NCI-H510A (cell line): ENCODE data around the gene RAD1.

Experiments used
- DNase-seq: peaks from one replicate; lab custom pipeline; 2025; lab: John Stamatoyannopoulos, UW

Gene RAD1

DNA sequence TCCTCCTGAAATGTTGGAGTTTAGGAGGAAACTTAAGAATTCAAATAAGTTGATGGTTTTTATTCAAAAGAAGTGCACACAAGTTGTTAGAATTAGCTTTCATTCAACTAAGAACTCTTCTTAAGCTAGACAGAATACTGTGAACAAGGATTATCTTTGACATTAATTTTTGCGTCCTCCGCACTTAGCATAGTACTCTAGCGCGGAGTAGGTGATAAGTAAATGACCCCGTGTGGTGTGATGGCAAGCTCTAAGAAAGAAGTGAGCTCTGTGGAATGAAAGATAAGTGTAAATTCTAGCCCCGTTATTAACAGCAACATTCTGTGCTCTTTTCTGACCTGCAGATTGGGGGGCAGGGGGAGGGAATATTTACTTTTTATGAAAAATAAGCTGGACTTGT, 1.2 kb upstream of the RAD1 start:
- no peak for DNase-seq

DNA sequence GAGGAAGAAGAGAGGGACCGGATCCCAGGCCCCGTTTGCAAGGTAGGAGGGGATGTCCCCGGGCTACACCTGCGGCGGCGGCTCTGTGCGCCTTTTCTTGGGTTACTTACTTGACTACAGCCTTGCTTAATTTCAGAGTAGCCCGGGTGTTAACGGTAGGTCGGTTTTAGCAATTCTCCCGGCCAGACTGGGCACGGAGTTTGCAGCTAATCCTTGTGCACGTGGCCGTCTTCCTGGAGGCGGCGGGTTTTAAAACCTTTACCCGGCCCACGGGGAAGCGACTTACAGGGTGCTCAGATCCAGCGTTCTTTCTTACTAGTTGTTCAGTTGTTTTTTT, 520 bp upstream of the RAD1 start:
- no peak for DNase-seq

DNA sequence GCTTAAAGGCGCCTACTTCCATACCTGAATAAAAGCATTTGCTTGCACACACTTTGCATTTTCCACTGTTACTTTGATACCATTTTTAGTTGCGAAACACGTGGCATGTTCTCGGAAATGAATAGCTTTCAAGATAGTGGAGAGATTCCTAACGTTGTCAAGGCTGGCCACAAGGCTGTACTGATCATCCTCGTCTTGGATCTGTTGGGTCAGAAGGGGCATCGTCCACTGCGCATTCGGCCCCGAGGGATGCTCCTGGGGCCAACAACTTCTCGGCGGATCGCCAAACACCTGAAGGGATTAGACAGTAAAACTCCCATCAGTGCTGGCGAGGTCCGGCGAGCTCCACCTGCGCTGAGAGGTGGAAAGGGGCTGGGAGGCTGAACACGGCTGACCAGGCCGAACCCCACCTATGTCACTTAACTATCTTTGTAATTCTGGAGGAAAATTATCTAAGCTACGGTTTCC, 599 bp downstream of the RAD1 start:
- DNase-seq = no peak

DNA sequence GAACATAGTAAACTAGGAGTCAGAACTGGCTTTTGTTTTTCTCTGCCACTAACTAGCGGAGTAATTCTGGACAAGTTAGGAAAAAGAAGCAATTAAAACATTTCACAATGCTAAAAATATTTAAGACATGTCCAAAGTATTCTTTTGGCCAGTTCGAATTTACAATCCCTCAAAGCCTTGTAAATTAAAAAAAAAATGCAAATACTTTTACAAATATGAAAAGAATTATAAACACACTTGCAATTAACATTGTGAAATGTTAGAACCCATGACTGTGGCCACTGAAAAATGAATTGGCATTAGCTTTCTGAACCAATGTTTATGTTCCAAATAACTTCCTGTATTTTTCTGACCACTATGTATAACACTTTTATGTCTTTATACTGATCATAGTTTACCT, 2.2 kb downstream of the RAD1 start:
- DNase-seq = no peak

DNA sequence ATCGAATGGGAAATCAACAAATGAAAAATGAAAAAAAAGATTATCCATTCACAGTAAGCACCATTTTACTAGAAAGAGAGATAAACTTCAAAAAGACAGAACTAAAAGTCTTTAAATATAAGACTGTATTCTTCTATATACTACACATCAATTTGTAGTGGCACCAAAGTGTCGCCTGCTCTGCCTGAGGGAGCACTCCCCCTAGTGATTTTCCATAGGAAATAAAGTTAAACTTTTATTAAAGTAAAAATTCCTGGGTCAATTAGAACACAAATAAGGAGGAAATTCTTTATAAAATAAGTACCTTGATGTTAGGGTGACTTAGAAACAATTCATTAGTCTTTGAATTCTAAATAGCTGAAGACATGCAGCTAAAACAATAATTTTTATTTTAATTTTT, 9.7 kb downstream of the RAD1 start:
- no peak for DNase-seq

DNA sequence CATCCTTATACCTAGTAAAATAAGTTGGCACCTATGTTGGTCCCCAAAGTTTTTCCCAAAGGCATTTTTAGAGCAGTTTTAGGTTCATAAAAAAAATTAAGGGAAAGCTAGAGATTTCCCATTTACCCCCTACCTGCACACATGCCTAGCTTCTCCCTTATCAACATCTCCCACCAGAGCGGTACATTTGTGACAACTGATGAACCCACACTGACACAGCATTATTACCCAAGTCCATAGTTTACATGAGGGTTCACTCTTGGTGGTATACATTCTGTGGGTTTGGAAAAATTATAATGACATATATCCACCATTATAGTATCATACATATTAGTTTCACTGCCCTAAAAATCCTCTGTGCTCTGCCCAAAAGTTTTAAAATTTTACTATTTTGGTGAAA, 12.0 kb downstream of the RAD1 start:
- no peak for DNase-seq

DNA sequence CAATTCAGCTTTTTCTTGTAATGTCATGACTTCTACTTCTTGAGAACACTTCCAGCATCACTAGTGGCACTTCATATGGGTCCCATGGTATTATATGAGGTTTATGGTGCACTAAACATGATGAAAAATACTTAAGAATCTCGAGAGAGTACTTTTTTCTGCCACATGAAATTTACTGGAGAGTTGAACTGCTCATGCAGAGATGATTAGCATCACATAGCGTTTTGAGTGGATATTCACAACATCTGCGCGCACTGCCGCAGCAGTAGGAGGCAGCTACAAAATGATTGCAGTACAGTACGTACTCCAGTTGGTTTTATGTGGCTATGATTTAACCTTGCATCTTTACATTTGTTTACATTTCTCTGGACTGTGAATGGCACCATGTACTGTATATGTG, 14.7 kb downstream of the RAD1 start:
- no peak for DNase-seq

DNA sequence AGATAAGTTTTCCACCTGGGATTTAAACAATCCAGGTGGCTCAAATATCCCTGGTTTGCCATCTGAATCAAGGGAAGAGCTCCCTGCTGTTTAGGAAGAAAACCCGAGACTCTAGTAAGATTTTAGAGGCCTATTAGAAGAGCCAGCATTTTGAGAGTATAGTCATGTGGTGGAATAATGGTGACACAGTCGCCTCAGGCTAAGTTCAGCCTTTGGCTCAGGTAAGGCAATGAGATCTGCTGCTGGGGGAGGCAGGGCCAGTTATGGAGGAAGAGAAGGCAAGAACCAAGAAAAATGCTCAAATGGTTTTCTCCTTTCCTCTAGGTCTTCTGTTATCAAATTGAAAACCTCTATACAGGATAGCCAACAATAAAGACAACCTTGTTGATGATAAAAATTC, 16.2 kb downstream of the RAD1 start:
- no peak for DNase-seq

DNA sequence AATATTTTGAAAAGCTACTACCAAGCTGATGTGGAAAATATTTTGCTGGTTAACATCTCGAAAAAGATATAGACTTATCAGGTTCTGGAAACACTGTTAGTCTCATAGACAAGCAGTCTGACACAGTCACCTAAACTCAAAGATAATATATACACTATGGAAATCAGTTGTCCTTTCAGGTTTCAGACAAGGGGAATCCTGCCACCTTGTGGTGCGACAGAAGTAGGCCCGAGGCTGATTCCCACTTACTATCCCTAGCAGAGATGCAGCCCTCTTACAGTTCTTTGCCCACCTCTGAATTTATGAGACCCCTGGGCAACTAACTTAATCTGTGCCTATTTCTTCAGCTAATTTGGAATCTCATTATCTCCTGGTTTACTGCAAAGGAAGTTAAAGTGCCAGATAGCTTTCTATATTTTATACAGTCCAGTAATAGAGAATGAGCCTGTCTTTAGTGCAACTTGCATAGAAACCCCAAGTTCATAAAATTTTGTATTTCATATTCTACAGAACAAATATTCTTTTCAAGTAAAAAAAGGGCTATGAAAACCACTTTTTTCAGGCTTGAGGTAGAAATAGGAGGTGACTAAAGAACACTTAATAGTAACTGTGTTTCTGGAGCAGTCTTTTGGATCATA, 16.9 kb downstream of the RAD1 start:
- peak; percentile 42 for DNase-seq

DNA sequence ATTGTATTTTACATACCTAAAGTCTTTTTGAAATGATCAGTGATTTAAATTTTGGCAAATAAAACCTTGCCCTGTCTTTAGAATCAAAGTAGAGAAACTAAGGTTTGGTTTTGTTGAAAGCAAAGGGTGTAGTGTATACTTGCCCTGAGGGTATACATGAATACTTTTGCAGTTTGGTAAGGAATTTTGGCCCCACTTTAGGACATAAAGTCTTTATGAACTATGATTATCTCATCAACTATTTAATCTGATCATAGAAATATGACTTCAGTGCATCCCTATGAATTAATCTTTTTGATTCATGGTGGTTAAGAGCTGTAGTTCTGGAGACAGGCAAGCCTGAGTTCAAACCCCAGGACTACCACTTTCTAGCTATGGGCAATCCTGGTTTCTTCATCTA, 17.7 kb downstream of the RAD1 start:
- no peak for DNase-seq

DNA sequence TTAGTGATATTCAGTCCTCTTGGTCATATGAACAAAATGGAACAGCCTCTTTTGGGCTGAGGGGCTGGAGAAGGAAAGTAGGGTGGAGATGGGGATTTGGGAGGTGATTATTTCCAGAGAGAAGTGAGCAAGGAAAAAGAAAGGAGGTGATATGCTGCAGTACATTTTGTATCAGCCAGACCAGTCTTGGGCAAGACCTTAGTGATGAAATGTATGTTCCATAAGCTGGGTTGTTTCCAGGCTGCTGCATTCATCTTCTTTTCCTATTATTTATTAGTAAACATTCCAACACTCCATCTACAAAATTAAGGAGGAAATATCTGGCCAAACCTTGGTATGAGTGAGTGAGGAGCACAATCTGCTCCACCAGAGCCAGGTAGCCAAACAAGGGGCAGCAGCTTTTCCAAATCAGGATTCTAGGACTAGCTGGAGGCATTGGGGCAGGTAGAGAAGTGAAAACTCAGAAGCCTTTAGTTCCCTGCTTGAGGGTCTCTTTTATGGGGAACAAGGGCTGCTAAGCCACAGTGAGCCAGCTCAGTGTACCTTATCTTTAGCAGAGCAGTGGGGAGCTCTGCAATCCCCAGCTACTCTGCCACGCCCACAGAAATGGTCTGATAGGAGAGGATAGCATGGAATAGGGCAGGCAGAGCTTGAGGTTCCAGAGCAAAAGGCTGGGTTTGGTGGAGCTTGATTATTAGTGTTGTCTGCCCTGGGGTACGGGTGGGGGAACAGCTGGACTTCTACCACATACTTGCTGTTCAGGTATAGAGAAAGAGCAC, 19.5 kb downstream of the RAD1 start:
- no peak for DNase-seq

DNA sequence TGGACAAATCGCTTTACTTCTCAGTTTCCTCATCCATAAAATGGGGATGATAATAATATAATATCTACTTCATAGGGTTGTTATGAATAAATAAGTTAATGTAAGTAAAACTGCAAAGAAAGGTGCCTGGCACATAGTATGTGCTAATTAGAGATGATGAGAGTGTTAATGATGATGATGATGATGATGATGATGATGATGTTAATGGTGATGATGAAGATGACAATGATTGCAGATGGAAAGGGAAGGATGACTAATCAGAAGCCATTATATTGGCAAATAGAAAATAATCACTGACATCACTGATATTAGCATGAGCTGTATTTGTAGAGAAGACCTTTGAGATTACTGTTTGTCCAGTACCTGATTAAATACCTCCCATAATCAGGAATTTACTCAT, 20.6 kb downstream of the RAD1 start:
- DNase-seq = no peak

DNA sequence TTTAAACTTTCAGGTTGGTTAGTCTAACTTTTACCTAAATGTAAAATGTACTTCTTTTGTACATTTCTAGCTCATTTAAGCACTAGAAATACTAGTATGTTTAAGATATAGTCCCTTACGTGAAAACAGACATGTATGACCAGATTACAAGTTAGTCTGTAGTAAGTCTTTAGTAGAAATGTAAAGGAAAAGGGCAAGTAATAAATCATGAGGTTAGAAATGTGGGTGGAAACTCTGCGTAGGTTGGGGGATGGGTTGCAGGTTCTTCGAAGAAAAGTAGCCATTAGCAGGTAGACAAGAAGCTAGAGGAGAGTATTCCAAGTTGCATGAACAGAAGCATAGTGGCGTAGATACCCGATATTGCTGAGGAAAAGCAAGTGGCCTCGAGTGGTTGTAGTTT, 22.9 kb downstream of the RAD1 start:
- no peak for DNase-seq

DNA sequence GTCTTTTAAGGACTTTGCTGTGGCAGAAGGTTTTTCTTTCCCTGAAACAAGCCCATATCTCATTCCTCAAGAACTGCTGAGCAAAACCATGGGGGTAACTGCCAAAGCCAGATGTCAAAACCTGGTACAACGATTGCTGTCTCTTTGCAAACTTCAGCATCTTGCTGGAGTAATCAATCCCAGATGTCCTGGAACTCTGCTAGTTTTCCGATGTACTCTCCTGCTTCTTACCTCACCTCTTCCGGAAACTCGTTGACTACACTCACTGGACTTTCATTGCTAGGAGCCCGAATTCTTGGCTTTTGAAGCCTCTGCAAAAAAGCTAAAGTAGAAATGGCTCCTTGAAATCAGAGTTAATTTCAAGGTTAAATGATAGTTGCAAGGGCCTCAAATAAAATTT, 23.3 kb downstream of the RAD1 start:
- no peak for DNase-seq

DNA sequence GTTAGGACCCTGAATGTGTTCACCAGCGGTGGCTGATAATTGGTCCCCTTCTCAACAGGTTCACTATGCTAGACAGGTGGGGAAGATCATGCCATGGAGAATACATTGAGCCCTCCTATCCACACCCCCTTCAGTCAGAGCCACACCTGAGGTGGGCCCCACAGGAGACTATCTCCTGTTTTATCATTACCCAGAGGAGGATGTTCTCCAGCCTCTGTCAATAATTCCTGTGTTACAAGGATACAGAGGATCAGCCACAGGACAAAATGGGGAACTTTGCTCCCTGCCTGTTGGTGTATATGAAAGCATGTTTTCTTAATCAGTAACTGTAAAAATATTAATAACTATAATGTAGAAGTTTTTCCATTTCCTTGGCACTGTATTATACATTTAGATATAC, 25.9 kb downstream of the RAD1 start:
- no peak for DNase-seq

DNA sequence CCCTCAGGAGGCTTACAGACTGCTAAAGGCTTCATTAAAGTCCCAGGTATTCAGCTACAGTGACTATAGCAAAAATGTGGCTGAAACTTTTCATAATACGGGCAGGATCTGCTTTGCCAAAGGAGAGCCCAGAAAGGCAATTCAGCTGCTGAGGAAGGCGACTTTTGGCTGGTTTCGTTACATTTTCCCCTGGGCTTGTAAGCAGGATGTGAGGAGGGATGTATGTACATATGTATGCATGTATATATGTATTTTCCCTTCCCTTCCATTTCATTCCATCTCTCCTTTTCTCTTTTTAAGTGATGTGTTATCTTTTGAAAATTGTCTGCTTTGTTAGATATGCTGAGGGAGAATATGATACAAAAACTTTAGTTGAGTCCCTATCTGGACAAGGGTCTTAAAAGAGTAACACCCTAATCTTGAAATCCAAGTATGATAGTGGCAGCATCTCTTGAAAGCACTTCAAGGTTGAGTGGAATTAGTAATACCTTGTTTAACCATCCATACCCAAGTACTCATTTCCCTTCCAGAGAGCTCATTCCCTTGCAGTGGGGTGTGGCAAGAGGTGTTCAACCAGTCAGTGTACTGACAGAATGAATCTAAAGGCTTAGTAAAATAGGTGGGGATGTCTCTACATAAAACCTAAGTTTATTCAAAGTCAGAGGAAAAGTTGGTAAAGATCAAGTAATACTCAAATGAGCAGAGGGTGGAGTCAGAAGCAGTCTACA, 28.7 kb downstream of the RAD1 start:
- DNase-seq = no peak

DNA sequence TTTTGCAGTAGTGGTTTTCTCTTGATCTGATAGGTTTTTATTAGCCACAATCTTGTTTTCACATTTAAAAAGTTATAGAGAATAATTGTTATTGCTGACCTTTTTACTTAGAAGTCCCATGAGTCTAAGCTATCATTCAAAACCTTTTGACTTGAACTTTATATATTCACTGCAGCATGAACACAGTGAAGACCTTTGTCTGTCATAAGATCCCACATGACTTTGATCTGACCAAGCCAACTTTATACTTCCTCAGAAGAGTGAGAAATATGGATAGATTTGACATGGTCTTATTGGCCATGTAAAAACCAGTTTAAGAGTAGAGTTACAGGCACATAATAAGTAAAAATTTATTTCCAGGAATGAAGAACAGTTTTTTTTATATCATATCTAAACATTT, 34.1 kb downstream of the RAD1 start:
- DNase-seq = no peak

DNA sequence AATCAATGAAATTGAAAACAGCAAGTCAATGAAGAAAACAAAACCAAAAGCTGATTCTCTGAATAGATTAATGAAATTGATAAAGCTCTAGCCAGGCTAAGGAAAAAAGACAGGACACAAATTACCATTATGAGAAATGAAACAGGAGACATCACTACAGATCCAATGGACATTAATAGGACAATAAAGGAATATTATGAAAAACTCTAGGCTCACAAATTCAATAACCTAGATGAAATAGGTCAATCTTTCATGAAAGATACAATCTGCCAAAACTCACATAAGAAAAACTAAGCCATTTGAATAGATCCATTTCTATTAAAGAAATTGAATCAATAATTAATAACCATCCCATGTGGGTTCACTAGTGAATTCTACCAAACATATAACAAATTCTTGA, 39.0 kb downstream of the RAD1 start:
- DNase-seq = no peak

DNA sequence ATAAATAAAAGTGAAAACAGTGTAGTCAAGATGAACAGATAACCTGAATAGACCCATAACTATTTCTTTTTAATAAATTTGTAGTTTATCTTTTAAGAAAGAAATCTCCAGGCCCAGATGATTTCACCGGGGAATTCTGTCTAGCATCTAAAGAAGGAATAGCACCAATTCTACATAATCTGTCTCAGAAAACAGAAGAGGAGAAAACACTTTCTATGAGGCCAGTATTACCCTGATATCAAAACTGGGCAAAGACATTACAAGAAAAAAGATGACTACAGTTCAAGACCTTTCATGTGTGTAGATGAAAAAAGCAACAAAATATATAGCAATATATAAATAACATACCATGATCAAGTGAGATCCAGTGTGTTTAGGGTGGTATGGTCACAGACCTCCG, 44.9 kb downstream of the RAD1 start:
- no peak for DNase-seq

DNA sequence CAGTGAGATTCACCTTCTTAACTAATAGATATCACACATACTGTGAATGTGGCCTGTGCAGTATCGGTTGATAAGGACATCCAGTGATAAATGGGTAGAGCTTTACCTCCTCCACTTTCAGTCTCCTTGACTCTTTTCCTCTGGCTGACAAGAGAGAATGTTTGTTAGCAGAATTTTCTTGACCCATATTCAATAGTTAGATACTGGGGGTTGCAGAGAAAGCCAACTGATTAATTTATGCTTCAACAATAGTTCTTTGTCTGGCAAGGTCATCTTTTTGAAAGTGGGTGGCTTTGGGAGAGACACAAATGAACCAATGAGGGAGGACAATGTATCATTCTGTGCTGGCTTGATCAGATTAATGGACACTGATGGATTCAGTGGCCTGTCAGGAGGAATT, 46.0 kb downstream of the RAD1 start:
- DNase-seq = no peak

DNA sequence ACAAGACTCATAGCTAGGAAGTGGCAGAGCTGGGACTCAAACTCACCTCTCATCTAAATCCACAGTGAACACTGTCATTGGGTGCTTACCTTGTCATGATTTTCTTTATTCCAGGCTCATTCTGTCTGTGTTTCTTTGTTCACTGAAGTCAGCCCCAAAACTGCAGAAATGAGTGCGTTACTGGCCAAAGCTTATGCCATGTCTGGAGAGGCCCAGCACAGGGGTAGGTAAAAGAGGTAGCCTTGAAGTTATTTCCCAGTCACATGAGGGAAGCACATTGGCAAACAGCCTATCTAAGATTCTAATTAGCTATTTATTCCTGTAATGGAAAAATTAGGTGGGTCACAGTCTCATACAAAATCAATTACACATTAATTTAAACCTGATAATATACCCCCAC, 46.5 kb downstream of the RAD1 start:
- DNase-seq = no peak

DNA sequence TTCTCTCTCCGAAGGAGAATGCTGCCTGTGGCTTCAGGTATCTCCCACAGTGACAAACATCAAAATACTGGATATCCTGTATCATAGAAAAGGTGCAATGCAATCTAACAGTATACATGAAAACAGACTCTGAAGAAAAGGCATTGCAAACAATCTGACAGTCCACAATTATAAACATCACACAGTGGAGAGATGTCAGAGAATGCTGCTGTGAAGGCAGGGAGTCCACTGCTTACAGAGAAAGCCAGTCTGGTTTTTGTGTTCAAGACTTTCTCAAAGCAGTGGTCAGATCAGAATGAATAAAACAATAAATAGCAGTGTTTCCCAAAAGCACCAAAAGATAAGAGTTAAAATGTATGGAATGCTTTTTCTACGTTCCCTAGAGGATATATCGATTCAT, 47.6 kb downstream of the RAD1 start:
- no peak for DNase-seq

DNA sequence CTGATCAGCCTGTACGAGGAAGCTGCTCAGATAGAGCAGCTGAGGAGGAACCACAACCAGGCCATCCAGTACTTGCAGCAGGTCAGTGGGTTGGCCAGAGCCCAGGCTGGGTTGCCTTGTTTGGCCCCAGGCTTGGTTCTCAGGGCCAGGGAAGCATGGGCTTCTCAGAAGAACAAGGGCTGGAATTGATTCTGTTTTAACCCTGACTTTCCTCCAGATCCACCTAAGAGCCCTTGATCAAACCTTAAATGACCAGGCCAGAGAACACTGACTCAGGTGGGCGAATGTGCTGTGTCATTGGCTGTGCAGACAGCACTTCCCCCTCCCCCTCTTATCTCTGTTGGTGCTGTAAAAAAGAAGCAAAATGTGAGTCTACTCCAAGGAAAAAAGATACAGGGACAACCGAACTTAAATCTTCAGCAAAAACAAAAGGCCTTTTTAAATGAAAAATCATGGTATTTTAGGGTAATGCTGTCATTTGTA, 48.3 kb downstream of the RAD1 start:
- no peak for DNase-seq
